A673 (cell line): Measurements from ENCODE around the gene KCTD16. TPM values are rescaled to one million over a fixed set of nuclear protein-coding genes. Genes with fewer than 3 reads are reported as not detected.

Source experiments
- BruUV-seq: library from RNA; stranded (reverse); fragments of 400-500 nt; replicated peaks from 2 replicates; lab custom pipeline; 2021; lab: Mats Ljungman, UMichigan
- CTCF ChIA-PET: fragments of 300-600 bp; sonication (Branson Sonifier 250); formaldehyde crosslinking; loops from one replicate; lab custom pipeline; 2022; ENCODE audit warnings: antibody characterized with exemption; lab: Charles Lee
- POLR2A ChIA-PET: fragments of 300-600 bp; sonication (Branson Sonifier 250); formaldehyde crosslinking; loops from one replicate; lab custom pipeline; 2022; ENCODE audit warnings: antibody characterized with exemption; ENCODE audit not compliant: low non-redundant PET; lab: Charles Lee
- DNase-seq: peaks from one replicate; pipeline ENCODE4 v3.0.0-alpha.2; 2015; ENCODE audit warnings: low spot score
- H3K27ac ChIP-seq: fragments of 200-600 bp; sonication (generic); 2 replicates; pipeline ENCODE4 v1.5.1; 2016; ENCODE audit warnings: mixed run types, low read depth, mild to moderate bottlenecking, mixed read lengths, antibody characterized with exemption, low read length; ENCODE audit not compliant: poor library complexity, severe bottlenecking
- H3K27me3 ChIP-seq: fragments of 200-600 bp; sonication (generic); replicated peaks from 2 replicates; pipeline ENCODE4 v1.6.1; 2017; ENCODE audit warnings: mixed run types, low read depth, mild to moderate bottlenecking, mixed read lengths, antibody characterized with exemption, low read length; ENCODE audit not compliant: insufficient read depth, poor library complexity
- H3K36me3 ChIP-seq: fragments of 200-600 bp; sonication (generic); 2 replicates; pipeline ENCODE4 v1.6.1; 2016; ENCODE audit warnings: mixed run types, mild to moderate bottlenecking, mixed read lengths, antibody characterized with exemption, low read length; ENCODE audit not compliant: insufficient read depth, poor library complexity, severe bottlenecking
- H3K4me1 ChIP-seq: fragments of 200-600 bp; sonication (generic); 2 replicates; pipeline ENCODE4 v1.6.1; 2017; ENCODE audit warnings: mixed run types, mild to moderate bottlenecking, mixed read lengths, antibody characterized with exemption, low read length; ENCODE audit not compliant: insufficient read depth, poor library complexity, severe bottlenecking
- H3K4me3 ChIP-seq: fragments of 200-600 bp; sonication (generic); 2 replicates; pipeline ENCODE4 v1.5.1; 2016; ENCODE audit warnings: low read depth, mixed run types, mild to moderate bottlenecking, mixed read lengths, low read length; ENCODE audit not compliant: poor library complexity, severe bottlenecking
- H3K9me3 ChIP-seq: fragments of 200-600 bp; sonication (generic); 2 replicates; pipeline ENCODE4 v1.6.1; 2016; ENCODE audit warnings: mixed run types, low read depth, mild to moderate bottlenecking, mixed read lengths, antibody characterized with exemption, low read length; ENCODE audit not compliant: poor library complexity, severe bottlenecking
- CTCF ChIP-seq: fragments of 300-800, 200-600 bp; sonication (generic); conservative IDR thresholded peaks from 2 replicates; pipeline ENCODE4 v1.5.1; 2017; ENCODE audit warnings: low read depth, mild to moderate bottlenecking, antibody characterized with exemption, low read length, moderate library complexity, mixed read lengths
- EZH2 ChIP-seq: fragments of 200-600 bp; sonication (generic); IDR thresholded peaks from 2 replicates; pipeline ENCODE4 v1.6.1; 2017; ENCODE audit warnings: borderline replicate concordance, low read depth, mild to moderate bottlenecking, mixed read lengths, antibody characterized with exemption, low read length; ENCODE audit not compliant: poor library complexity, severe bottlenecking
- intact Hi-C: fragments of 100-400 bp; cut with micrococcal nuclease; formaldehyde crosslinking; loops from one replicate; pipeline ENCODE4 v1.10.0; 2022; ENCODE audit not compliant: unreplicated experiment
- total RNA-seq: library from RNA; stranded (reverse); gene quantifications from 2 replicates; pipeline ENCODE4 v1.2.3, GENCODE V29; 2021

Gene KCTD16
- total RNA-seq, 1 experiment from 2014 or later: 1.1 TPM

- BruUV-seq: no TSS peak
- CTCF ChIA-PET: no interaction called here
- intact Hi-C loops: no loop called here
Measured at GRCh38 chr5:144473650-144474049, 303.0 kb downstream of the KCTD16 start.

GRCh38 chr5:144478565-144478964, 307.9 kb downstream of the KCTD16 start:
- Histone ChIP-seq H3K4me1 (no peaks in the 10 kb centered on the region), H3K9me3 (no peaks in the 10 kb centered on the region), H3K36me3 (no peaks in the 10 kb centered on the region), H3K27ac (no peak overlapping the region), H3K27me3 (no peaks in the 10 kb centered on the region), H3K4me3 (no peak overlapping the region)
- CTCF ChIA-PET: no interaction called here
- BruUV-seq: no TSS peak
- POLR2A ChIA-PET: no interaction called here
- no peak for DNase-seq
- intact Hi-C loops: no loop called here
- TF ChIP-seq EZH2 (no peak), CTCF (no peak)

More at GRCh38 chr5:144473650-144474049, 303.0 kb downstream of the KCTD16 start:
- peaks cover 6% of the 10 kb centered on the region for H3K4me1 ChIP-seq
- no peaks in the 10 kb centered on the region for H3K9me3 ChIP-seq
- POLR2A ChIA-PET: no interaction called here
- no peak overlapping the region for H3K27ac ChIP-seq
- H3K27me3 ChIP-seq: no peaks in the 10 kb centered on the region
- no peak overlapping the region for H3K4me3 ChIP-seq
- TF ChIP-seq CTCF (no peak), EZH2 (no peak)
- H3K36me3 ChIP-seq: no peaks in the 10 kb centered on the region
- no peak for DNase-seq

GRCh38 chr5:144481861-144482260, 311.2 kb downstream of the KCTD16 start:
- Histone ChIP-seq H3K4me1 (no peaks in the 10 kb centered on the region), H3K36me3 (no peaks in the 10 kb centered on the region), H3K9me3 (no peaks in the 10 kb centered on the region), H3K27ac (no peak overlapping the region), H3K27me3 (no peaks in the 10 kb centered on the region), H3K4me3 (no peak overlapping the region)
- ChIA-PET POLR2A (no interaction called here), CTCF (no interaction called here)
- no TSS peak for BruUV-seq
- DNase-seq: no peak
- intact Hi-C loops: no loop called here
- no peak for TF ChIP-seq CTCF
- no peak for TF ChIP-seq EZH2
